AG10803 (cell line): Measurements from ENCODE around the gene MED12L.
A peak's percentile ranks its signal among the peaks of the same experiment; 100 is the strongest.

Experiments used
- DNase-seq: peaks from one replicate; pipeline ENCODE4 v3.0.0; 2010; ENCODE audit warnings: low read depth
- H3K4me3 ChIP-seq: 2 replicates; pipeline ENCODE4 v1.5.1; 2011; ENCODE audit warnings: mild to moderate bottlenecking, low read length, control low read depth
- TF ChIP-seq, protein P1 (sequence below): conservative IDR thresholded peaks from 2 replicates; pipeline ENCODE4 v1.5.1; 2011; ENCODE audit warnings: mild to moderate bottlenecking, low read length, control low read depth, inconsistent platforms

MED12L gene

DNA sequence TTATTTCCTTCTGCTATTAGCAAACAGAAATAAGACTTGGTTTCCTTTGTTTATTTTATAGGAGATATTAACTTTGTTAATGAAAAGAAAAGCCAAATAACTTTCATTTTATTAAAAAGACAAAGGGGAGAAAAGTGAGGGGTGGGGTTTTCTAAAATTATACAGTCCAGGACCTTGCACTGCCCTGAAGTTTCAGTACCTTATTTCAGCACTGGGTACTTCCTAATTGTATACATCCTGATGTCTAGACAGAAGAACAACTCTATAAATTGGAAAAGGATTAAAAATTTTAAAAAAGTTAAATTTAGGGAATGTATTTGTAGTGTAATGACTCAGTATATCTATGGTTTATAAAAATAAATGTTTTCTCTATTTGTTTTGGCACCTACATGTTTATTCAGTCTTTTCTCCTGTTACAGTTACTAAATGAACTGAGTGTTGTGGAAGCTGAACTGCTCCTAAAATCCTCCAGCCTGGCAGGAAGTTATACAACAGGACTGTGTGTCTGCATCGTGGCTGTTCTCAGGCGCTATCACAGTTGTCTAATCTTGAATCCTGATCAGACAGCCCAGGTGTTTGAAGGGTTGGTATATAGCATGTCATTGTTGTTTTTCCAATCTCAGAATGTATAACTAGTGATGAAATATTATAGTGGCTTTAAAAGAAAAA is 271.5 kb downstream of the MED12L start:
- no peak overlapping the region for H3K4me3 ChIP-seq
- DNase-seq, result no peak
- TF ChIP-seq, protein P1, sequence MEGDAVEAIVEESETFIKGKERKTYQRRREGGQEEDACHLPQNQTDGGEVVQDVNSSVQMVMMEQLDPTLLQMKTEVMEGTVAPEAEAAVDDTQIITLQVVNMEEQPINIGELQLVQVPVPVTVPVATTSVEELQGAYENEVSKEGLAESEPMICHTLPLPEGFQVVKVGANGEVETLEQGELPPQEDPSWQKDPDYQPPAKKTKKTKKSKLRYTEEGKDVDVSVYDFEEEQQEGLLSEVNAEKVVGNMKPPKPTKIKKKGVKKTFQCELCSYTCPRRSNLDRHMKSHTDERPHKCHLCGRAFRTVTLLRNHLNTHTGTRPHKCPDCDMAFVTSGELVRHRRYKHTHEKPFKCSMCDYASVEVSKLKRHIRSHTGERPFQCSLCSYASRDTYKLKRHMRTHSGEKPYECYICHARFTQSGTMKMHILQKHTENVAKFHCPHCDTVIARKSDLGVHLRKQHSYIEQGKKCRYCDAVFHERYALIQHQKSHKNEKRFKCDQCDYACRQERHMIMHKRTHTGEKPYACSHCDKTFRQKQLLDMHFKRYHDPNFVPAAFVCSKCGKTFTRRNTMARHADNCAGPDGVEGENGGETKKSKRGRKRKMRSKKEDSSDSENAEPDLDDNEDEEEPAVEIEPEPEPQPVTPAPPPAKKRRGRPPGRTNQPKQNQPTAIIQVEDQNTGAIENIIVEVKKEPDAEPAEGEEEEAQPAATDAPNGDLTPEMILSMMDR, result no peak

DNA sequence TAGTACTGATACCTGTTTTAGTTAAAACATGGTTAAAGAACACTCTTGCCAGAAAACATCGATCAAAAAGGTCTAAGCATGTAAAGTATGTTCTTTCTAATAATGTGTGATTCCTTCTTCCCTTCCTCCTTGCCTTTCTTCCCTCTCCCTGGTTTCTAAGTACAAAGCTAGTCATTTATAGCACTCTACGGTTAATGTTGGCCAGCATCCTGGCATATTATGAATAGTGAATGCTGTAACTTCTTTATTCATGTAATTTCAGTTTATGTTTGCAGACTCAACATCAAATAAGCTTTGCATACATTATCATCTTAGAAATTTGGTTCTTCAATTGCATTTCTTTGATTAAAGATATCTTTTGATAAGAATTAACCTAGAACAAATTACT is 272.0 kb downstream of the MED12L start:
- DNase-seq, result no peak
- TF ChIP-seq, protein P1, result no peak
- H3K4me3 ChIP-seq, result no peak overlapping the region

DNA sequence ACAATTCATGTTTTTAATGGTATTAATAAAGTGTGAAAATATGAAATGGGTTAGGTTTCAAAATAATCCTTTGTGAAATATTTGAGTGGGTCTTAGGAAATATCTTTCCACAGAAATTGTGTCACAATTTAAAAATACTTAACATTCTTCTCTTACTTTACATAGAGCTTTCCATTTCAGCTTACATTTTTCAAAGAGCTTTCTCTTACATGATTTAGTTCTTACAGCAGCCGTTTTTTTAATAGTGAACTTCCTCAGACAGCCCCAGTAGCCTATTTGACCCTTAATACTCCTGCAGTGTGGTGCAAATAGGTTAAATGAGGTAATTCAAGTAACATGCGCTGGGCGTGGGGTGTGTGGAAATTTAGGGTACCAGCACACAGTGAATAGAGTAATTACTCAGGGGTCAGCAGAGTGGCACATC is 277.3 kb downstream of the MED12L start:
- no peak overlapping the region for H3K4me3 ChIP-seq
- TF ChIP-seq, protein P1, result no peak
- DNase-seq, result peak; percentile 74

DNA sequence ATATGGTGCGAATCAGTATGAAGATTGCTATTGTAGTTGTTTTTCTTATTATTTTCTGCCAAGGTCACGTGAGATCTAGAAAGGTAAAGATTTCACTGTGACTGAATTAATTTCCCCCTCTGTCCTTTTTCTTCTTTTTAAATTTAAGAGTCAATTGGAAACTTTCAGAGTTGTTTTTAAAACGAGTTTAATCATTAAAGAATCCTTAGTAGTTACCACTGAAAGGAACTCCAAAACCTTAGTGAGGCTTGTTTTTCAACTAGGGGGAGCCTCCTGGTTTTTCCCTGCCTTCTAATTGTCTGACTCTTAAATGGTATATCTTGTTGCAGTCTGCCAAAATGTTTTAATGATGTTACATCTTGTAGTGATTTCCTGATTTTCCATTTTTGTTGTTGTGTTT is 281.5 kb downstream of the MED12L start:
- no peak for DNase-seq
- TF ChIP-seq, protein P1, result no peak
- no peak overlapping the region for H3K4me3 ChIP-seq

DNA sequence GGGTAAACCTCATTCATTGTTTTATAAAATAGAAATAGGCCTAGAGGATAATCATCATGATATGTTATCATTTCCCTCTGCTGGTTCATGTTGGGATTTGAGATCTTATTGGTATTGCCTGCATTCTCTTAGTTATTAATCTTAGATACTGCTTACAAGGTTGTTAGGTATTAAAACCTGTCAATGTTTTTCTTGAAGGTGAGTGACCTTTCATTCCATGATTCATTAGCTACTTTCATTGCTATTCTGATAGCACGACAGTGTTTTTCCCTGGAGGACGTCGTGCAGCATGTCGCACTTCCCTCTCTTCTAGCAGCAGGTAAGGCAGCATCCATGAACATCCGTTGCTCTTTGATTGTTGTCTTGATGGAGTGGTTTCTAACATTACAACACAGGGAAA is 282.0 kb downstream of the MED12L start:
- TF ChIP-seq, protein P1, result peak; percentile 20; the same call in 1 of the 2 replicates
- DNase-seq, result peak; percentile 24
- H3K4me3 ChIP-seq, result no peak overlapping the region

DNA sequence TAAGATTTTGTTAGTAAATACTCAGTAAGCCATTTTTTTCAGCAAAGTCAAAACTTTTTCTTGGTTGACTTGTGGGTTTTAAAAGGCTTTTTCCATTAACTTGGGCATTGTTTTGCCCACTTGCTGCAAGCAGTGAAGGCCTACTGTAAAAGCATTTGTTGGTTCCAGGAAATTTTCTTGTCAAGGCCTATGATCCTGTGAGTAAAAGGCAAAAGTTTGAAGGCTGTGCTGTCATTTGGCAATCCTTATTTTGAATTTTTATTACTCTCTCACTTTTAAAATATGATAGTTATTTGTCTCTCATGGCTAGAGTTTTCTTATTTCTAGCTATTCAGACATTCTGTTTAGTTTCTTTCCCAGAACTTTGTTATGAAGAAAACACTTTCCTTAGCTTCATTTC is 286.1 kb downstream of the MED12L start:
- peak; percentile 61 for DNase-seq
- TF ChIP-seq, protein P1, result no peak
- no peak overlapping the region for H3K4me3 ChIP-seq

DNA sequence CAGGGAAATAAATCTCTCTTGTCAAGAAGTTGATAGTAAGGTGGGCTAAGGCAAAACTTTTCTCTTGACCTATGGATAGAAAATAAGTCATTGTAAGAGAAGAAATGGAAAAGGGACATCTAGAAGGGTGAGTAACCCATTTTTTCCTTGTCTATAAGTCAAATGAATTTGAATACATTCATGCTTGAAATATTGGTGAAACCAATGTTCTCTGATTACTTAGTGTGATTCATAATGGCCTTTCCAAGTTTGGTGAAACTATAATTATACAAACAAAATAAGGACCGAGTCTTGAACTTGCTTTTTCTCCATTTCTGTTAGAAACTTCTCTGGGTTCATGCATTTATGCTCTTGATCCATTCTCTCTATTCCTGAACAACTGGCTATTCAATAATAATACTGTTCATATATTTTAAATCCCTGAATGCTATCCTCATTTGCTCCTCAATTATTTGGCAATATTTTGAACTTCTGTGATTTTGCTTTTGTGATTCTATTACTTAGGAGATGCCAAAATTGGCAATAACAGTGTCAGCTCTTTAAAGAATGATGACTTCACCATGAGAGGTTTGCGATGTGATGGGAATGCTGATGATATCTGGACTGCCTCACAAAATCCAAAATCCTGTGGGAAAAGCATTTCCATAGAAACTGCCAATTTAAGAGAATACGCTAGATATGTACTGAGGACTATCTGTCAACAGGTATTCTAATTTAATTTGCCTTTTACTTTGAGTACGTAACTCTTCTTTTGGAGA is 286.8 kb downstream of the MED12L start:
- H3K4me3 ChIP-seq, result no peak overlapping the region
- TF ChIP-seq, protein P1, result no peak
- DNase-seq, result peak; percentile 43
